Endothelial cell of umbilical vein (primary cell): Measurements from ENCODE around the gene DCLK1. TPM values are rescaled to one million over a fixed set of nuclear protein-coding genes. Genes with fewer than 3 reads are reported as not detected.

Source experiments
- BruUV-seq: library from RNA; stranded (reverse); fragments of 400-500 nt; replicated peaks from 2 replicates; lab custom pipeline; 2021; lab: Mats Ljungman, UMichigan
- CTCF ChIA-PET: fragments of 300-600, 350-600 bp; sonication (Branson Sonifier 250); formaldehyde crosslinking; loops from one replicate; lab custom pipeline; 2021; ENCODE audit warnings: antibody characterized with exemption, inconsistent platforms; lab: Charles Lee
- POLR2A ChIA-PET: fragments of 300-600, 350-600 bp; sonication (Branson Sonifier 250); formaldehyde crosslinking; loops from one replicate; lab custom pipeline; 2021; ENCODE audit warnings: antibody characterized with exemption, inconsistent platforms; lab: Charles Lee
- DNase-seq: peaks from one replicate; pipeline ENCODE4 v3.0.0-alpha.2; 2011; ENCODE audit warnings: low read depth, low spot score
- FAIRE-seq: peaks from 2 replicates; lab custom pipeline; 2011; peaks lifted over from hg19 to GRCh38; lab: Jason Lieb, UNC
- H2AFZ ChIP-seq: 2 replicates; pipeline ENCODE4 v1.6.0; 2012; ENCODE audit warnings: low read depth, low read length, control low read depth, inconsistent platforms
- H3K27ac ChIP-seq: 2 replicates; pipeline ENCODE4 v1.5.1; 2011; ENCODE audit warnings: low read depth, mild to moderate bottlenecking, control low read depth, low read length, moderate library complexity; ENCODE audit not compliant: insufficient read depth
- H3K27me3 ChIP-seq, 2 experiments: 2 replicates each; pipeline versions ENCODE4 v1.6.0 to v1.6.1; 2011; ENCODE audit warnings: low read length in 2 of 2, mixed read lengths in 1 of 2; ENCODE audit not compliant: control insufficient read depth in 2 of 2, insufficient read depth in 2 of 2
- H3K36me3 ChIP-seq, 2 experiments: 2 replicates in 1 of 2; 3 replicates in 1 of 2; pipeline ENCODE4 v1.5.1; 2011; ENCODE audit warnings: low read length in 2 of 2, mild to moderate bottlenecking in 1 of 2, moderate library complexity in 1 of 2; ENCODE audit not compliant: control insufficient read depth in 2 of 2, insufficient read depth in 2 of 2; ENCODE audit errors: extremely low read depth in 1 of 2
- H3K4me1 ChIP-seq: 3 replicates; pipeline ENCODE4 v1.5.1; 2011; ENCODE audit warnings: mild to moderate bottlenecking, low read length; ENCODE audit not compliant: control insufficient read depth, insufficient read depth; ENCODE audit errors: extremely low read depth
- H3K4me2 ChIP-seq: 2 replicates; pipeline ENCODE4 v1.6.1; 2011; ENCODE audit warnings: low read length, control low read depth, mixed read lengths; ENCODE audit not compliant: insufficient read depth
- H3K4me3 ChIP-seq, 3 experiments: fragments of 200-600 bp in 1 of 3; sonication (generic), shearing (Covaris generic) in 1 of 3; replicated peaks in 1 of 3; 2 replicates each; pipeline ENCODE4 v1.5.1; 2011 to 2016; ENCODE audit warnings: control low read depth in 3 of 3, low read length in 3 of 3, mild to moderate bottlenecking in 2 of 3, inconsistent platforms in 1 of 3, low read depth in 1 of 3, moderate library complexity in 1 of 3; ENCODE audit not compliant: insufficient read depth in 1 of 3
- H3K79me2 ChIP-seq: 2 replicates; pipeline ENCODE4 v1.6.0; 2012; ENCODE audit warnings: low read length, inconsistent platforms; ENCODE audit not compliant: control insufficient read depth, insufficient read depth
- H3K9ac ChIP-seq: replicated peaks from 2 replicates; pipeline ENCODE3; 2011; ENCODE audit warnings: low read length, control low read depth; ENCODE audit not compliant: insufficient read depth; ENCODE audit errors: extremely low read depth
- H3K9me1 ChIP-seq: replicated peaks from 3 replicates; pipeline ENCODE4 v1.6.0; 2011; ENCODE audit warnings: mild to moderate bottlenecking, low read length; ENCODE audit not compliant: control insufficient read depth, insufficient read depth; ENCODE audit errors: extremely low read depth
- H3K9me3 ChIP-seq: replicated peaks from 2 replicates; pipeline ENCODE4 v1.5.1; 2012; ENCODE audit warnings: low read length, inconsistent platforms; ENCODE audit not compliant: control insufficient read depth, insufficient read depth
- H4K20me1 ChIP-seq: replicated peaks from 2 replicates; pipeline ENCODE3; 2011; ENCODE audit warnings: mild to moderate bottlenecking, low read length; ENCODE audit not compliant: control insufficient read depth, insufficient read depth; ENCODE audit errors: extremely low read depth
- EZH2 ChIP-seq: IDR thresholded peaks from 2 replicates; pipeline ENCODE4 v1.6.1; 2012; ENCODE audit warnings: borderline replicate concordance, low read depth, mild to moderate bottlenecking, moderate library complexity, low read length, inconsistent platforms; ENCODE audit not compliant: severe bottlenecking
- FOS ChIP-seq: IDR thresholded peaks from 2 replicates; pipeline ENCODE4 v1.6.1; 2011; ENCODE audit warnings: mild to moderate bottlenecking, low read length, moderate library complexity, borderline replicate concordance; ENCODE audit not compliant: insufficient read depth
- GATA2 ChIP-seq: IDR thresholded peaks from 2 replicates; pipeline ENCODE4 v1.7.0; 2011; ENCODE audit warnings: low read depth, mild to moderate bottlenecking, moderate library complexity, mixed read lengths, low read length; ENCODE audit not compliant: insufficient read length, insufficient read depth
- JUN ChIP-seq: IDR thresholded peaks from 2 replicates; pipeline ENCODE4 v1.6.1; 2011; ENCODE audit warnings: borderline replicate concordance, low read depth; ENCODE audit not compliant: insufficient read length, insufficient read depth
- MYC ChIP-seq: IDR thresholded peaks from one replicate; pipeline ENCODE4 v1.6.1; 2011; ENCODE audit warnings: mild to moderate bottlenecking, low read depth, low read length
- POLR2A ChIP-seq: IDR thresholded peaks from 2 replicates; pipeline ENCODE4 v1.6.1; 2012; ENCODE audit warnings: low read depth, mild to moderate bottlenecking, control low read depth, low read length
- POLR2AphosphoS5 ChIP-seq: IDR thresholded peaks from 2 replicates; pipeline ENCODE4 v1.6.1; 2012; ENCODE audit warnings: low read depth, mild to moderate bottlenecking, control low read depth, low read length, moderate library complexity; ENCODE audit not compliant: insufficient read depth
- dilution Hi-C: fragments of 300-500 bp; cut with MboI; formaldehyde crosslinking; loops from one replicate; pipeline ENCODE4 v1.15.0; 2019; ENCODE audit warnings: low sequenced_read_pairs; ENCODE audit not compliant: extremely low pct_ligation_motif_present
- intact Hi-C: fragments of 100-400 bp; cut with micrococcal nuclease; formaldehyde crosslinking; loops from one replicate; pipeline ENCODE4 v1.10.0; 2022
- polyA plus RNA-seq, 4 experiments: library from polyadenylated mRNA; depleted of rRNA in 3 of 4; stranded (reverse) in 3 of 4; unstranded in 1 of 4; fragments of >200 nt; gene quantifications; 2 replicates each; pipeline versions ENCODE4 v1.2.1 to v1.2.3, GENCODE V29; 2011 to 2012; ENCODE audit warnings: missing spikeins in 1 of 4
- total RNA-seq: library from RNA; stranded (reverse); gene quantifications from 2 replicates; pipeline ENCODE4 v1.2.3, GENCODE V29; 2021
- TF ChIP-seq, protein P1 (sequence below), 2 donors: IDR thresholded peaks; 1 replicate in 1 of 2; 2 replicates in 1 of 2; pipeline ENCODE4 v1.5.1; 2011; ENCODE audit warnings: low read length in 2 of 2, mild to moderate bottlenecking in 2 of 2, moderate library complexity in 2 of 2, control low read depth in 1 of 2, inconsistent platforms in 1 of 2, low read depth in 1 of 2; ENCODE audit not compliant: insufficient read depth in 1 of 2; ENCODE audit errors: extremely low read depth in 1 of 2
- TF ChIP-seq, protein P2 (sequence below): IDR thresholded peaks from 2 replicates; pipeline ENCODE4 v1.6.1; 2011; ENCODE audit not compliant: insufficient read depth, insufficient read length

Gene DCLK1
- total and polyA plus RNA-seq, 2 donors (not counting 3 experiments of a cell fraction or from before 2014, with no cell fraction given), result 0.28 to 3.9 TPM

DNA sequence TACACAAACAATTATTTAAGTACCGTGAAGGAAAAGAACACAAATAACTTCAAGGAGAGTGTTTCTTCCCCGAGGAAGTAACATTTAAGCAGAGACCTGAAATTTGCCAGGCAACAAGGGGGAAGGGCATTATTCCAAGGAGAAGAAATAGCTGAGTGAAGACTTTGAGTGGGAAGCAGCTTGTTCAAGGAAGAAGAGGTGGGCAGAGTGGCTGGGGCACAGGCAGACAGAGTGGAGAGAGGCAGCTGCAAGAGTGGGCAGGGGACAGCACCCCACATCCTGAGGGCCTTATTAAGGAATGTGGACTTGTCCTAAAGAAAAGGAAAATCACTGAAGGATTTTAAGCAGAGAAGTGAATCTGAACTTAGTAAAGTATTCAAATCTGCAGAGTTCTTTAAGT is 4.7 kb upstream of the DCLK1 start:
- Histone ChIP-seq H3K27me3 (peaks cover 10 to 12% of the 10 kb centered on the region in 2 experiments), H4K20me1 (no peaks in the 10 kb centered on the region), H3K79me2 (no peaks in the 10 kb centered on the region), H3K9me3 (no peaks in the 10 kb centered on the region), H3K4me2 (no peak overlapping the region), H3K36me3 (no peaks in the 10 kb centered on the region), H3K4me3 (no peak overlapping the region), H2AFZ (no peak overlapping the region), H3K4me1 (peaks cover 6% of the 10 kb centered on the region), H3K27ac (no peak overlapping the region), H3K9me1 (peaks cover 2% of the 10 kb centered on the region), H3K9ac (no peak overlapping the region)
- intact Hi-C loops (no loop called here), dilution Hi-C loops (no loop called here)
- no peak for FAIRE-seq
- POLR2A ChIA-PET, result no interaction called here
- BruUV-seq, result no TSS peak
- TF ChIP-seq EZH2 (no peak), MYC (no peak), POLR2AphosphoS5 (no peak), GATA2 (no peak), FOS (no peak), POLR2A (no peak), JUN (no peak)
- TF ChIP-seq, protein P1, sequence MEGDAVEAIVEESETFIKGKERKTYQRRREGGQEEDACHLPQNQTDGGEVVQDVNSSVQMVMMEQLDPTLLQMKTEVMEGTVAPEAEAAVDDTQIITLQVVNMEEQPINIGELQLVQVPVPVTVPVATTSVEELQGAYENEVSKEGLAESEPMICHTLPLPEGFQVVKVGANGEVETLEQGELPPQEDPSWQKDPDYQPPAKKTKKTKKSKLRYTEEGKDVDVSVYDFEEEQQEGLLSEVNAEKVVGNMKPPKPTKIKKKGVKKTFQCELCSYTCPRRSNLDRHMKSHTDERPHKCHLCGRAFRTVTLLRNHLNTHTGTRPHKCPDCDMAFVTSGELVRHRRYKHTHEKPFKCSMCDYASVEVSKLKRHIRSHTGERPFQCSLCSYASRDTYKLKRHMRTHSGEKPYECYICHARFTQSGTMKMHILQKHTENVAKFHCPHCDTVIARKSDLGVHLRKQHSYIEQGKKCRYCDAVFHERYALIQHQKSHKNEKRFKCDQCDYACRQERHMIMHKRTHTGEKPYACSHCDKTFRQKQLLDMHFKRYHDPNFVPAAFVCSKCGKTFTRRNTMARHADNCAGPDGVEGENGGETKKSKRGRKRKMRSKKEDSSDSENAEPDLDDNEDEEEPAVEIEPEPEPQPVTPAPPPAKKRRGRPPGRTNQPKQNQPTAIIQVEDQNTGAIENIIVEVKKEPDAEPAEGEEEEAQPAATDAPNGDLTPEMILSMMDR (IDR thresholded peaks at IDR 0.05; ENCODE audit: extremely low read depth in 1 of 2, insufficient read depth in 1 of 2, low read depth in 1 of 2, low read length in 2 of 2), result no peak
- TF ChIP-seq, protein P2, sequence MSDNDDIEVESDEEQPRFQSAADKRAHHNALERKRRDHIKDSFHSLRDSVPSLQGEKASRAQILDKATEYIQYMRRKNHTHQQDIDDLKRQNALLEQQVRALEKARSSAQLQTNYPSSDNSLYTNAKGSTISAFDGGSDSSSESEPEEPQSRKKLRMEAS, result no peak
- CTCF ChIA-PET, result no interaction called here
- no peak for DNase-seq
